ENCODE measurements around the gene ABCA5. TPM values are rescaled to one million over a fixed set of nuclear protein-coding genes. Genes with fewer than 3 reads are reported as not detected.

The ABCA5 gene
- total and polyA plus RNA-seq, 9 of the 15 experiments (the other 6 are each of a cell fraction or from before 2014, with no cell fraction given), result 0.74 to 2.3 (median 1.4) TPM

- TF ChIP-seq, protein P1, sequence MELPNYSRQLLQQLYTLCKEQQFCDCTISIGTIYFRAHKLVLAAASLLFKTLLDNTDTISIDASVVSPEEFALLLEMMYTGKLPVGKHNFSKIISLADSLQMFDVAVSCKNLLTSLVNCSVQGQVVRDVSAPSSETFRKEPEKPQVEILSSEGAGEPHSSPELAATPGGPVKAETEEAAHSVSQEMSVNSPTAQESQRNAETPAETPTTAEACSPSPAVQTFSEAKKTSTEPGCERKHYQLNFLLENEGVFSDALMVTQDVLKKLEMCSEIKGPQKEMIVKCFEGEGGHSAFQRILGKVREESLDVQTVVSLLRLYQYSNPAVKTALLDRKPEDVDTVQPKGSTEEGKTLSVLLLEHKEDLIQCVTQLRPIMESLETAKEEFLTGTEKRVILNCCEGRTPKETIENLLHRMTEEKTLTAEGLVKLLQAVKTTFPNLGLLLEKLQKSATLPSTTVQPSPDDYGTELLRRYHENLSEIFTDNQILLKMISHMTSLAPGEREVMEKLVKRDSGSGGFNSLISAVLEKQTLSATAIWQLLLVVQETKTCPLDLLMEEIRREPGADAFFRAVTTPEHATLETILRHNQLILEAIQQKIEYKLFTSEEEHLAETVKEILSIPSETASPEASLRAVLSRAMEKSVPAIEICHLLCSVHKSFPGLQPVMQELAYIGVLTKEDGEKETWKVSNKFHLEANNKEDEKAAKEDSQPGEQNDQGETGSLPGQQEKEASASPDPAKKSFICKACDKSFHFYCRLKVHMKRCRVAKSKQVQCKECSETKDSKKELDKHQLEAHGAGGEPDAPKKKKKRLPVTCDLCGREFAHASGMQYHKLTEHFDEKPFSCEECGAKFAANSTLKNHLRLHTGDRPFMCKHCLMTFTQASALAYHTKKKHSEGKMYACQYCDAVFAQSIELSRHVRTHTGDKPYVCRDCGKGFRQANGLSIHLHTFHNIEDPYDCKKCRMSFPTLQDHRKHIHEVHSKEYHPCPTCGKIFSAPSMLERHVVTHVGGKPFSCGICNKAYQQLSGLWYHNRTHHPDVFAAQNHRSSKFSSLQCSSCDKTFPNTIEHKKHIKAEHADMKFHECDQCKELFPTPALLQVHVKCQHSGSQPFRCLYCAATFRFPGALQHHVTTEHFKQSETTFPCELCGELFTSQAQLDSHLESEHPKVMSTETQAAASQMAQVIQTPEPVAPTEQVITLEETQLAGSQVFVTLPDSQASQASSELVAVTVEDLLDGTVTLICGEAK (IDR thresholded peaks at IDR 0.05), result no peak
- TF ChIP-seq, protein P1 (CRISPR knock-in tag; IDR thresholded peaks at IDR 0.05), result no peak
- TF ChIP-seq, protein P2, sequence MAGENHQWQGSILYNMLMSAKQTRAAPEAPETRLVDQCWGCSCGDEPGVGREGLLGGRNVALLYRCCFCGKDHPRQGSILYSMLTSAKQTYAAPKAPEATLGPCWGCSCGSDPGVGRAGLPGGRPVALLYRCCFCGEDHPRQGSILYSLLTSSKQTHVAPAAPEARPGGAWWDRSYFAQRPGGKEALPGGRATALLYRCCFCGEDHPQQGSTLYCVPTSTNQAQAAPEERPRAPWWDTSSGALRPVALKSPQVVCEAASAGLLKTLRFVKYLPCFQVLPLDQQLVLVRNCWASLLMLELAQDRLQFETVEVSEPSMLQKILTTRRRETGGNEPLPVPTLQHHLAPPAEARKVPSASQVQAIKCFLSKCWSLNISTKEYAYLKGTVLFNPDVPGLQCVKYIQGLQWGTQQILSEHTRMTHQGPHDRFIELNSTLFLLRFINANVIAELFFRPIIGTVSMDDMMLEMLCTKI (IDR thresholded peaks at IDR 0.05; ENCODE audit: partially characterized antibody), result no peak
- no peak for TF ChIP-seq RUNX1 (IDR thresholded peaks at IDR 0.05; ENCODE audit: low read depth)
- TF ChIP-seq PHB2 (IDR thresholded peaks at IDR 0.05; ENCODE audit: low read depth), result no peak
- TF ChIP-seq ZBTB11 (CRISPR knock-in tag; IDR thresholded peaks at IDR 0.05), result no peak
- no peak for TF ChIP-seq TSC22D4 (tag; IDR thresholded peaks at IDR 0.05)
- TF ChIP-seq, protein P3, sequence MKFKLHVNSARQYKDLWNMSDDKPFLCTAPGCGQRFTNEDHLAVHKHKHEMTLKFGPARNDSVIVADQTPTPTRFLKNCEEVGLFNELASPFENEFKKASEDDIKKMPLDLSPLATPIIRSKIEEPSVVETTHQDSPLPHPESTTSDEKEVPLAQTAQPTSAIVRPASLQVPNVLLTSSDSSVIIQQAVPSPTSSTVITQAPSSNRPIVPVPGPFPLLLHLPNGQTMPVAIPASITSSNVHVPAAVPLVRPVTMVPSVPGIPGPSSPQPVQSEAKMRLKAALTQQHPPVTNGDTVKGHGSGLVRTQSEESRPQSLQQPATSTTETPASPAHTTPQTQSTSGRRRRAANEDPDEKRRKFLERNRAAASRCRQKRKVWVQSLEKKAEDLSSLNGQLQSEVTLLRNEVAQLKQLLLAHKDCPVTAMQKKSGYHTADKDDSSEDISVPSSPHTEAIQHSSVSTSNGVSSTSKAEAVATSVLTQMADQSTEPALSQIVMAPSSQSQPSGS (CRISPR knock-in tag; IDR thresholded peaks at IDR 0.05), result no peak
- no peak for TF ChIP-seq JUND (IDR thresholded peaks at IDR 0.05; ENCODE audit: borderline replicate concordance, low read depth, low read length)
- TF ChIP-seq JUND (tag; IDR thresholded peaks at IDR 0.05; ENCODE audit: borderline replicate concordance, low read depth, low read length), result no peak
- TF ChIP-seq MBD2 (IDR thresholded peaks at IDR 0.05; ENCODE audit: borderline replicate concordance, low read depth), result no peak
Observed at GRCh38 chr17:69333561-69333960, 6.6 kb upstream of the ABCA5 start (continued).
